Keratinocyte (primary cell): ENCODE results near the gene CCL27. TPM values are rescaled to one million over a fixed set of nuclear protein-coding genes. Genes with fewer than 3 reads are reported as not detected.

ENCODE experiments used
- DNase-seq: peaks from one replicate; pipeline ENCODE4 v3.0.0-alpha.2; 2011; ENCODE audit warnings: low read depth, missing footprints, low spot score
- FAIRE-seq: peaks from 2 replicates; lab custom pipeline; 2011; peaks lifted over from hg19 to GRCh38; lab: Jason Lieb, UNC
- H2AFZ ChIP-seq: 2 replicates; pipeline ENCODE4 v1.6.0; 2012; ENCODE audit warnings: low read length, control low read depth, inconsistent platforms; ENCODE audit not compliant: control insufficient read depth
- H3K27ac ChIP-seq: 2 replicates; pipeline ENCODE4 v1.5.1; 2011; ENCODE audit warnings: low read length; ENCODE audit not compliant: control insufficient read depth, insufficient read depth
- H3K27me3 ChIP-seq: 3 replicates; pipeline ENCODE4 v1.6.0; 2011; ENCODE audit warnings: low read length; ENCODE audit not compliant: control insufficient read depth, insufficient read depth; ENCODE audit errors: extremely low read depth
- H3K36me3 ChIP-seq, 2 experiments: 2 replicates in 1 of 2; 3 replicates in 1 of 2; pipeline ENCODE4 v1.5.1; 2011; ENCODE audit warnings: low read length in 2 of 2, mild to moderate bottlenecking in 1 of 2; ENCODE audit not compliant: control insufficient read depth in 2 of 2, insufficient read depth in 2 of 2; ENCODE audit errors: extremely low read depth in 1 of 2
- H3K4me1 ChIP-seq: 3 replicates; pipeline ENCODE4 v1.5.1; 2011; ENCODE audit warnings: low read length; ENCODE audit not compliant: control insufficient read depth, insufficient read depth; ENCODE audit errors: extremely low read depth
- H3K4me2 ChIP-seq: 3 replicates; pipeline ENCODE4 v1.6.0; 2011; ENCODE audit warnings: low read depth, low read length; ENCODE audit not compliant: control insufficient read depth, insufficient read depth; ENCODE audit errors: extremely low read depth
- H3K4me3 ChIP-seq, 3 experiments: fragments of 200-600 bp in 1 of 3; sonication (generic) in 1 of 3; 2 replicates in 2 of 3; 3 replicates in 1 of 3; pipeline ENCODE4 v1.5.1; 2011 to 2016; ENCODE audit warnings: low read length in 3 of 3, mild to moderate bottlenecking in 3 of 3, control low read depth in 2 of 3, inconsistent platforms in 1 of 3, low read depth in 1 of 3, mixed read lengths in 1 of 3, mixed run types in 1 of 3, moderate library complexity in 1 of 3; ENCODE audit not compliant: control insufficient read depth in 2 of 3, insufficient read depth in 2 of 3; ENCODE audit errors: extremely low read depth in 1 of 3
- H3K79me2 ChIP-seq: 2 replicates; pipeline ENCODE4 v1.6.0; 2012; ENCODE audit warnings: low read length; ENCODE audit not compliant: control insufficient read depth, insufficient read depth
- H3K9ac ChIP-seq: 3 replicates; pipeline ENCODE4 v1.6.0; 2011; ENCODE audit warnings: low read length; ENCODE audit not compliant: control insufficient read depth, insufficient read depth; ENCODE audit errors: extremely low read depth
- H3K9me1 ChIP-seq: 3 replicates; pipeline ENCODE4 v1.6.0; 2011; ENCODE audit warnings: low read length; ENCODE audit not compliant: control insufficient read depth, insufficient read depth; ENCODE audit errors: extremely low read depth
- H3K9me3 ChIP-seq: 2 replicates; pipeline ENCODE4 v1.5.1; 2012; ENCODE audit warnings: low read depth, low read length; ENCODE audit not compliant: control insufficient read depth
- H4K20me1 ChIP-seq: 3 replicates; pipeline ENCODE4 v1.6.0; 2011; ENCODE audit warnings: low read length; ENCODE audit not compliant: control insufficient read depth, insufficient read depth; ENCODE audit errors: extremely low read depth
- EZH2 ChIP-seq: IDR thresholded peaks from one replicate; pipeline ENCODE4 v1.6.1; 2012; ENCODE audit warnings: inconsistent platforms, mild to moderate bottlenecking, low read length, moderate library complexity
- dilution Hi-C: fragments of 300-500 bp; cut with MboI; formaldehyde crosslinking; loops from one replicate; pipeline ENCODE4 v1.7.0; 2020; ENCODE audit warnings: low sequenced_read_pairs; ENCODE audit not compliant: extremely low pct_ligation_motif_present
- polyA plus RNA-seq, 5 experiments: library from polyadenylated mRNA; depleted of rRNA in 3 of 5; stranded (reverse) in 3 of 5; stranded (forward) in 1 of 5; unstranded in 1 of 5; fragments of >200 nt; gene quantifications; 1 replicate in 1 of 5; 2 replicates in 3 of 5; 3 replicates in 1 of 5; pipeline versions ENCODE4 v1.2.1 to v1.2.3, GENCODE V29; 2011 to 2012; ENCODE audit warnings: missing spikeins in 2 of 5, low read depth in 1 of 5, low replicate concordance in 1 of 5
- TF ChIP-seq, protein P1 (sequence below), 3 experiments: IDR thresholded peaks in 1 of 3; conservative IDR thresholded peaks in 1 of 3; optimal IDR thresholded peaks in 1 of 3; 2 replicates in 2 of 3; 3 replicates in 1 of 3; pipeline versions ENCODE3 to v1.5.1; 2011; ENCODE audit warnings: low read length in 3 of 3, mild to moderate bottlenecking in 3 of 3, moderate library complexity in 2 of 3, control low read depth in 1 of 3, inconsistent platforms in 1 of 3; ENCODE audit not compliant: insufficient read depth in 2 of 3; ENCODE audit errors: extremely low read depth in 1 of 3

Gene CCL27
- polyA plus RNA-seq, 1 donor (not counting 4 experiments of a cell fraction or from before 2014, with no cell fraction given) = 0.46 TPM

DNA sequence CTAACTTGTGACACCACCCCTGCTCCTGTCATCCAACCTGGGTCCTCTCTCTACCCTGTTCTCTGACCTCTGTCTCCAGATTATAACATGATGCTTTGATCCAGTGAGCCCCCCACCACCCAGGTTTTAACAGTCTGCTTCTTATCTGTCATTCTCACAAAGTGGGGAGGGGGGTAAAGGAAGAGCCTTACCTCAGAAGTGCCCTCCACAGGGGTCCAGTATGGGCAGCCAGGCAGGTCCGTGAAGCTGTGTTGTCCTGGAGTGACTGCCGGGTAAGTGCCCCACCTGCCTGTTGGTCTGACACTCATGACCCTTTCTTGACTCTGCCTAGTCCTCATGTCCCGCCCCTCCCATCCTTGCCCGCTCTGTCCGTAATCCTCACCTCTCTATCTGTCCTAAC, 7.1 kb downstream of the CCL27 start:
- peaks cover 31% of the 10 kb centered on the region for H3K4me1 ChIP-seq
- dilution Hi-C loops = no loop called here

DNA sequence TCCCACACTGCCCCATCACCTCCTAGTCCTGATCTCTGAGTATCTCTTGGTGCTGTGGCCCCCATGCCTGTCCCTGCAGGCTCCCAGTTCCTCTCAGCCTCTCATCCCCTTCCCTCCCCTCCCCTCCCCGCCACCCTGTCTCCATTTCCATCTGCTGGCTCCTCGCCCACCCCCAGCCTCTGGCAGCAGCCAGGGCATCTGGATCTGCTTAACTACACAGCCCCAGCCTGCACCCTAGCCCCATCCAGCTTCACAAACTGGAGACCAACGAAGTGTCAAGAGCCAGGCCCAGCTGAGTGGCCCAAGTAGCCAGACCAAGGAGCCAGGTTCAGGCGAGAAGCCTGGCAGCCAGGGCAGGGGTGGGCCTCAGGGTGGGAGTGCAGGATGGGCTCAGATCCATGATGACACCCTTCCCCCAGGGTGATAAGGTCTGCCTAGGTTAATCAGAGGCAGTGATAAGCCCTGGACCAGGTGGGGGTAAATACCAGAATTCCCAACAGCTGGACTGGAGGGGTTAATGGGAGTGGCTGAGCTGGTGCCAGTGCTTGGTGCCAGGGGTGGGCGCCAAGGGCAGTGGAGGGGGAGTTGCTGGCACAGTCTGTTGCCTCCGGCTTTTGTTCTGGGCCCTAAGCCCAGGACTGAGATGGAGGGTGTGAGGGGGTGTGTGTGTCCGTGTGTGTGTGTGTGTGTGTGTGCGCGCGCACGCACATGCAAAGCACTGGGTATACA, 8.0 kb downstream of the CCL27 start:
- Histone ChIP-seq H3K9me1 (no peaks in the 10 kb centered on the region), H3K27me3 (peaks cover 5% of the 10 kb centered on the region), H3K9me3 (no peaks in the 10 kb centered on the region), H2AFZ (no peak overlapping the region), H3K4me1 (peaks cover 22% of the 10 kb centered on the region), H3K9ac (no peak overlapping the region), H3K4me2 (no peak overlapping the region), H3K27ac (no peak overlapping the region), H4K20me1 (no peaks in the 10 kb centered on the region), H3K4me3 (no peak overlapping the region), H3K36me3 (peaks cover 0 to 6% of the 10 kb centered on the region in 2 experiments), H3K79me2 (no peaks in the 10 kb centered on the region)
- FAIRE-seq = no peak
- no peak for TF ChIP-seq EZH2
- TF ChIP-seq, protein P1, sequence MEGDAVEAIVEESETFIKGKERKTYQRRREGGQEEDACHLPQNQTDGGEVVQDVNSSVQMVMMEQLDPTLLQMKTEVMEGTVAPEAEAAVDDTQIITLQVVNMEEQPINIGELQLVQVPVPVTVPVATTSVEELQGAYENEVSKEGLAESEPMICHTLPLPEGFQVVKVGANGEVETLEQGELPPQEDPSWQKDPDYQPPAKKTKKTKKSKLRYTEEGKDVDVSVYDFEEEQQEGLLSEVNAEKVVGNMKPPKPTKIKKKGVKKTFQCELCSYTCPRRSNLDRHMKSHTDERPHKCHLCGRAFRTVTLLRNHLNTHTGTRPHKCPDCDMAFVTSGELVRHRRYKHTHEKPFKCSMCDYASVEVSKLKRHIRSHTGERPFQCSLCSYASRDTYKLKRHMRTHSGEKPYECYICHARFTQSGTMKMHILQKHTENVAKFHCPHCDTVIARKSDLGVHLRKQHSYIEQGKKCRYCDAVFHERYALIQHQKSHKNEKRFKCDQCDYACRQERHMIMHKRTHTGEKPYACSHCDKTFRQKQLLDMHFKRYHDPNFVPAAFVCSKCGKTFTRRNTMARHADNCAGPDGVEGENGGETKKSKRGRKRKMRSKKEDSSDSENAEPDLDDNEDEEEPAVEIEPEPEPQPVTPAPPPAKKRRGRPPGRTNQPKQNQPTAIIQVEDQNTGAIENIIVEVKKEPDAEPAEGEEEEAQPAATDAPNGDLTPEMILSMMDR (optimal IDR thresholded peaks at IDR 0.05 in 1 of 3, IDR thresholded peaks at IDR 0.05 in 1 of 3, conservative IDR thresholded peaks at IDR 0.05 in 1 of 3; ENCODE audit: extremely low read depth in 1 of 3, insufficient read depth in 2 of 3, low read length in 3 of 3) = no peak
- DNase-seq = no peak
- dilution Hi-C loops = no loop called here

More for the DNA sequence above, 7.1 kb downstream of the CCL27 start:
- Histone ChIP-seq H3K4me3 (no peak overlapping the region), H3K4me2 (no peak overlapping the region), H3K9ac (no peak overlapping the region), H3K27ac (no peak overlapping the region), H3K36me3 (peaks cover 0 to 3% of the 10 kb centered on the region in 2 experiments), H3K9me3 (no peaks in the 10 kb centered on the region), H3K9me1 (no peaks in the 10 kb centered on the region), H4K20me1 (no peaks in the 10 kb centered on the region), H3K27me3 (peaks cover 5% of the 10 kb centered on the region), H2AFZ (no peak overlapping the region), H3K79me2 (no peaks in the 10 kb centered on the region)
- FAIRE-seq = no peak
- TF ChIP-seq, protein P1 (optimal IDR thresholded peaks at IDR 0.05 in 1 of 3, IDR thresholded peaks at IDR 0.05 in 1 of 3, conservative IDR thresholded peaks at IDR 0.05 in 1 of 3; ENCODE audit: extremely low read depth in 1 of 3, insufficient read depth in 2 of 3, low read length in 3 of 3) = no peak
- no peak for TF ChIP-seq EZH2
- no peak for DNase-seq
